Neuronal stem cell (in vitro differentiated cells): ENCODE results near the gene STAC3.

Experiments
- DNase-seq: peaks from one replicate; pipeline ENCODE4 v3.0.0-alpha.2; 2013; ENCODE audit warnings: low spot score
- H2AFZ ChIP-seq: one replicate; pipeline ENCODE4 v1.6.1; 2013; ENCODE audit warnings: mild to moderate bottlenecking, low read length, inconsistent platforms
- H2AK5ac ChIP-seq: 2 replicates; pipeline ENCODE4 v1.6.1; 2013; ENCODE audit warnings: low read depth, mild to moderate bottlenecking, inconsistent platforms, low read length, moderate library complexity, mixed read lengths
- H2BK120ac ChIP-seq: 2 replicates; pipeline ENCODE4 v1.6.1; 2013; ENCODE audit warnings: low read depth, mild to moderate bottlenecking, inconsistent platforms, low read length, moderate library complexity, mixed read lengths
- H2BK12ac ChIP-seq: one replicate; pipeline ENCODE4 v1.6.1; 2013; ENCODE audit warnings: low read length, inconsistent platforms
- H2BK15ac ChIP-seq: 2 replicates; pipeline ENCODE4 v1.6.1; 2013; ENCODE audit warnings: mild to moderate bottlenecking, low read length, inconsistent platforms, mixed read lengths
- H2BK5ac ChIP-seq: one replicate; pipeline ENCODE4 v1.6.1; 2013; ENCODE audit warnings: inconsistent platforms, mild to moderate bottlenecking, low read length, moderate library complexity
- H3K14ac ChIP-seq: one replicate; pipeline ENCODE4 v1.6.1; 2013; ENCODE audit warnings: low read length, inconsistent platforms
- H3K18ac ChIP-seq: 2 replicates; pipeline ENCODE4 v1.6.1; 2013; ENCODE audit warnings: low read length, inconsistent platforms
- H3K23ac ChIP-seq: 2 replicates; pipeline ENCODE4 v1.6.1; 2013; ENCODE audit warnings: low read depth, mild to moderate bottlenecking, mixed read lengths, low read length, inconsistent platforms; ENCODE audit not compliant: poor library complexity
- H3K27ac ChIP-seq: replicated peaks from 3 replicates; pipeline ENCODE4 v1.5.1; 2013; ENCODE audit warnings: low read length, inconsistent platforms
- H3K27me3 ChIP-seq, 3 experiments: 2 replicates each; pipeline ENCODE4 v1.6.1; 2013; ENCODE audit warnings: low read length in 3 of 3, mild to moderate bottlenecking in 2 of 3, inconsistent platforms in 1 of 3, low read depth in 1 of 3, mixed read lengths in 1 of 3, moderate library complexity in 1 of 3; ENCODE audit not compliant: control insufficient read depth in 3 of 3, insufficient read depth in 3 of 3
- H3K36me3 ChIP-seq, 2 donors: replicated peaks in 1 of 2; 2 replicates each; pipeline ENCODE4 v1.6.1; 2013; ENCODE audit warnings: low read length in 2 of 2; ENCODE audit not compliant: control insufficient read depth in 2 of 2, insufficient read depth in 2 of 2
- H3K4ac ChIP-seq: 2 replicates; pipeline ENCODE4 v1.6.1; 2013; ENCODE audit warnings: inconsistent platforms, mild to moderate bottlenecking, low read length, moderate library complexity
- H3K4me1 ChIP-seq, 2 donors: 1 replicate in 1 of 2; 2 replicates in 1 of 2; pipeline ENCODE4 v1.6.1; 2013; ENCODE audit warnings: low read length in 2 of 2, low read depth in 1 of 2; ENCODE audit not compliant: control insufficient read depth in 2 of 2, insufficient read depth in 1 of 2
- H3K4me2 ChIP-seq: one replicate; pipeline ENCODE4 v1.6.1; 2013; ENCODE audit warnings: mild to moderate bottlenecking, low read length, inconsistent platforms; ENCODE audit not compliant: insufficient read depth, poor library complexity, severe bottlenecking
- H3K4me3 ChIP-seq, 2 donors: 2 replicates each; pipeline ENCODE4 v1.5.1; 2013; ENCODE audit warnings: low read length in 2 of 2, mild to moderate bottlenecking in 2 of 2, inconsistent platforms in 1 of 2, moderate library complexity in 1 of 2
- H3K79me1 ChIP-seq: one replicate; pipeline ENCODE4 v1.6.1; 2013; ENCODE audit warnings: low read depth, mild to moderate bottlenecking, inconsistent platforms, low read length, moderate library complexity
- H3K9ac ChIP-seq: one replicate; pipeline ENCODE4 v1.6.1; 2013; ENCODE audit warnings: mild to moderate bottlenecking, low read depth, low read length, inconsistent platforms; ENCODE audit not compliant: poor library complexity
- H3K9me3 ChIP-seq, 2 donors: replicated peaks in 1 of 2; 2 replicates each; pipeline versions ENCODE3 to v1.6.1; 2013; ENCODE audit warnings: low read length in 2 of 2, mild to moderate bottlenecking in 2 of 2, inconsistent platforms in 1 of 2, low read depth in 1 of 2, mixed read lengths in 1 of 2, moderate library complexity in 1 of 2; ENCODE audit not compliant: control insufficient read depth in 2 of 2, insufficient read depth in 1 of 2
- H4K8ac ChIP-seq: one replicate; pipeline ENCODE4 v1.6.1; 2013; ENCODE audit warnings: low read depth, mild to moderate bottlenecking, inconsistent platforms, low read length, moderate library complexity
- H4K91ac ChIP-seq: one replicate; pipeline ENCODE4 v1.6.1; 2013; ENCODE audit warnings: low read length, low read depth, mild to moderate bottlenecking, inconsistent platforms; ENCODE audit not compliant: poor library complexity
- WGBS, 2 donors: extraction: QIAGEN DNeasy Blood & Tissue Kit; methylation state at CpG; one replicate each; pipeline ENCODE4 v1.1.7; 2013; ENCODE audit warnings: missing lambda C conversion rate in 2 of 2, mixed read lengths in 1 of 2; ENCODE audit not compliant: insufficient read length in 2 of 2, insufficient replicate concordance in 1 of 2; ENCODE audit errors: extremely low coverage in 2 of 2; 5-methylcytosine and 5-hydroxymethylcytosine counted together

The STAC3 gene

GRCh38 chr12:57232156-57232756 is 18.7 kb downstream of the STAC3 start:
- WGBS, 2 donors: no CpG with 5 or more reads among the region's 19 CpGs

GRCh38 chr12:57231276-57232021 is 19.5 kb downstream of the STAC3 start:
- Histone ChIP-seq H3K4me2 (no peak overlapping the region), H3K18ac (no peak overlapping the region), H3K36me3 (peaks cover 36 to 53% of the 10 kb centered on the region in 2 donors), H3K23ac (peak overlapping the region; percentile 4), H2BK12ac (no peak overlapping the region), H3K14ac (no peak overlapping the region), H3K9ac (no peak overlapping the region), H2AFZ (no peak overlapping the region), H3K79me1 (peaks cover 9% of the 10 kb centered on the region), H3K27ac (no peak overlapping the region), H2BK15ac (no peak overlapping the region), H3K4ac (no peak overlapping the region), H2AK5ac (no peak overlapping the region), H3K4me1 (peaks cover 19 to 33% of the 10 kb centered on the region in 2 donors), H4K8ac (no peak overlapping the region), H3K4me3 (peak overlapping the region in 1 of 2 donors; percentile 75), H3K27me3 (peaks cover 4 to 26% (median 18%) of the 10 kb centered on the region in 3 experiments), H3K9me3 (no peaks in the 10 kb centered on the region), H4K91ac (no peak overlapping the region), H2BK120ac (no peak overlapping the region), H2BK5ac (no peak overlapping the region)
- WGBS, 2 donors: no CpG with 5 or more reads among the region's 13 CpGs
- no peak for DNase-seq

More at GRCh38 chr12:57232156-57232756, 18.7 kb downstream of the STAC3 start:
- Histone ChIP-seq H3K4me2 (no peak overlapping the region), H2BK12ac (no peak overlapping the region), H2AFZ (no peak overlapping the region), H3K4ac (no peak overlapping the region), H2AK5ac (no peak overlapping the region), H2BK5ac (no peak overlapping the region), H3K9ac (no peak overlapping the region), H2BK120ac (no peak overlapping the region), H3K23ac (no peak overlapping the region), H2BK15ac (no peak overlapping the region), H4K8ac (no peak overlapping the region), H3K27ac (no peak overlapping the region), H3K9me3 (no peaks in the 10 kb centered on the region), H3K14ac (no peak overlapping the region), H3K79me1 (peaks cover 9% of the 10 kb centered on the region), H3K18ac (no peak overlapping the region), H3K27me3 (peaks cover 5 to 28% (median 12%) of the 10 kb centered on the region in 3 experiments), H3K4me3 (no peak overlapping the region), H3K4me1 (peaks cover 13 to 30% of the 10 kb centered on the region in 2 donors), H4K91ac (no peak overlapping the region), H3K36me3 (peaks cover 36 to 53% of the 10 kb centered on the region in 2 donors)
- DNase-seq: no peak

- Histone ChIP-seq H2BK15ac (no peak overlapping the region), H2BK5ac (no peak overlapping the region), H3K9ac (peak overlapping the region; percentile 91), H3K27ac (no peak overlapping the region), H3K4me1 (peaks cover 20 to 29% of the 10 kb centered on the region in 2 donors), H3K18ac (no peak overlapping the region), H3K4ac (no peak overlapping the region), H3K4me3 (peak overlapping the region; percentile 75 to 90), H3K4me2 (peak overlapping the region; percentile 84), H3K14ac (no peak overlapping the region), H2AFZ (no peak overlapping the region), H2BK120ac (no peak overlapping the region), H3K79me1 (peaks cover 9% of the 10 kb centered on the region), H2AK5ac (peak overlapping the region; percentile 28), H2BK12ac (peak overlapping the region; percentile 7), H3K23ac (peak overlapping the region; percentile 21), H4K91ac (no peak overlapping the region), H3K27me3 (peaks cover 5 to 27% (median 26%) of the 10 kb centered on the region in 3 experiments), H3K9me3 (no peaks in the 10 kb centered on the region), H4K8ac (no peak overlapping the region), H3K36me3 (peaks cover 36 to 50% of the 10 kb centered on the region in 2 donors)
- no peak for DNase-seq
- WGBS, 2 donors: no CpG with 5 or more reads among the region's 10 CpGs
Measured at GRCh38 chr12:57230381-57231155, 20.4 kb downstream of the STAC3 start.
